HCT116 (cell line): ENCODE results near the gene INPP5F. TPM values are rescaled to one million over a fixed set of nuclear protein-coding genes. Genes with fewer than 3 reads are reported as not detected.

Experiments
- ATAC-seq: fragments of 200-7000 bp; cut with Tn5 transposase; 2 replicates; pipeline ENCODE4 v1.9.1; 2020; ENCODE audit warnings: mild to moderate bottlenecking, moderate library complexity
- BruUV-seq: library from RNA; stranded (reverse); fragments of 400-500 nt; replicated peaks from 2 replicates; lab custom pipeline; 2021; lab: Mats Ljungman, UMichigan
- CTCF ChIA-PET: fragments of 300-600 bp; sonication (Branson Sonifier 250); formaldehyde crosslinking; loops from one replicate; lab custom pipeline; 2021; ENCODE audit warnings: antibody characterized with exemption; lab: Charles Lee
- POLR2A ChIA-PET: fragments of 300-600, 350-600 bp; sonication (Branson Sonifier 250); formaldehyde crosslinking; loops from one replicate; lab custom pipeline; 2021; ENCODE audit warnings: antibody characterized with exemption; lab: Charles Lee
- RAD21 ChIA-PET, 2 experiments: fragments of 300-600 bp; sonication (Branson Sonifier 250); formaldehyde crosslinking; loops; one replicate each; lab custom pipeline; 2023; ENCODE audit warnings: low total read pairs in 2 of 2; ENCODE audit not compliant: uncharacterized antibody in 2 of 2, unreplicated experiment in 2 of 2, low non-redundant PET in 1 of 2; lab: Charles Lee
- DNase-seq: peaks from one replicate; pipeline ENCODE4 v3.0.0-alpha.2; 2010; ENCODE audit warnings: low read depth, low spot score
- H2AFZ ChIP-seq: fragments of 200-600 bp; shearing (Covaris generic), sonication (generic); 2 replicates; pipeline ENCODE4 v1.6.1; 2017; ENCODE audit warnings: low read depth, mixed run types, mixed read lengths, antibody characterized with exemption, low read length; ENCODE audit not compliant: poor library complexity, severe bottlenecking
- H3K27ac ChIP-seq: 2 replicates; pipeline ENCODE4 v1.5.1; 2012; ENCODE audit warnings: low read depth, low read length
- H3K27me3 ChIP-seq: fragments of 200-600 bp; sonication (generic); 2 replicates; pipeline ENCODE4 v1.6.1; 2016; ENCODE audit warnings: mixed run types, low read length, mixed read lengths; ENCODE audit not compliant: insufficient read depth
- H3K36me3 ChIP-seq, 2 experiments: fragments of 200-500 bp in 1 of 2; fragments of 200-600 bp in 1 of 2; sonication (Bioruptor generic) in 1 of 2; sonication (generic) in 1 of 2; 2 replicates each; pipeline versions ENCODE4 v1.5.1 to v1.6.1; 2014 to 2016; ENCODE audit warnings: low read length in 2 of 2, inconsistent platforms in 1 of 2, mixed read lengths in 1 of 2, mixed run types in 1 of 2; ENCODE audit not compliant: insufficient read depth in 2 of 2, control insufficient read depth in 1 of 2
- H3K4me1 ChIP-seq, 2 experiments: fragments of 200-600 bp in 1 of 2; sonication (generic) in 1 of 2; 2 replicates each; pipeline versions ENCODE4 v1.5.1 to v1.6.1; 2012 to 2017; ENCODE audit warnings: low read length in 2 of 2, inconsistent platforms in 1 of 2, mild to moderate bottlenecking in 1 of 2, mixed read lengths in 1 of 2, mixed run types in 1 of 2, moderate library complexity in 1 of 2; ENCODE audit not compliant: insufficient read depth in 2 of 2, control insufficient read depth in 1 of 2
- H3K4me2 ChIP-seq: fragments of 200-600 bp; sonication (generic); 2 replicates; pipeline ENCODE4 v1.6.1; 2017; ENCODE audit warnings: mixed run types, low read length, mixed read lengths
- H3K4me3 ChIP-seq, 2 experiments: fragments of 200-600 bp in 1 of 2; sonication (generic) in 1 of 2; replicated peaks in 1 of 2; 2 replicates each; pipeline ENCODE4 v1.5.1; 2011 to 2016; ENCODE audit warnings: low read length in 2 of 2, control low read depth in 1 of 2, low read depth in 1 of 2, mild to moderate bottlenecking in 1 of 2, mixed read lengths in 1 of 2, mixed run types in 1 of 2
- H3K79me2 ChIP-seq: fragments of 200-600 bp; sonication (generic); 2 replicates; pipeline ENCODE4 v1.6.1; 2017; ENCODE audit warnings: mild to moderate bottlenecking, mixed run types, low read length, moderate library complexity, mixed read lengths; ENCODE audit not compliant: insufficient read depth
- H3K9ac ChIP-seq: fragments of 200-600 bp; sonication (generic); 2 replicates; pipeline ENCODE4 v1.6.1; 2016; ENCODE audit warnings: low read length, mixed read lengths
- H3K9me2 ChIP-seq: fragments of 200-600 bp; sonication (generic), shearing (Covaris generic); 2 replicates; pipeline ENCODE4 v1.6.1; 2017; ENCODE audit warnings: mixed run types, mild to moderate bottlenecking, moderate library complexity; ENCODE audit not compliant: insufficient read depth
- H3K9me3 ChIP-seq, 2 experiments: fragments of 200-500 bp in 1 of 2; fragments of 200-600 bp in 1 of 2; sonication (Bioruptor generic) in 1 of 2; sonication (generic) in 1 of 2; 2 replicates each; pipeline ENCODE4 v1.6.1; 2014 to 2017; ENCODE audit warnings: low read length in 2 of 2, mixed read lengths in 2 of 2, inconsistent platforms in 1 of 2, low read depth in 1 of 2, mild to moderate bottlenecking in 1 of 2, mixed run types in 1 of 2, moderate library complexity in 1 of 2; ENCODE audit not compliant: control insufficient read depth in 1 of 2, insufficient read depth in 1 of 2
- H4K20me1 ChIP-seq: fragments of 200-600 bp; sonication (generic), shearing (Covaris generic); 2 replicates; pipeline ENCODE4 v1.6.1; 2017; ENCODE audit warnings: mixed run types, mild to moderate bottlenecking, moderate library complexity; ENCODE audit not compliant: insufficient read depth
- EZH2phosphoT487 ChIP-seq: fragments of 200-600 bp; IDR thresholded peaks from 2 replicates; pipeline ENCODE4 v1.6.1; 2018; ENCODE audit warnings: antibody characterized with exemption, borderline replicate concordance
- JUND ChIP-seq: IDR thresholded peaks from 2 replicates; pipeline ENCODE4 v1.6.1; 2012
- POLR2A ChIP-seq: IDR thresholded peaks from 2 replicates; pipeline ENCODE4 v1.7.0; 2011; ENCODE audit warnings: borderline replicate concordance; ENCODE audit not compliant: insufficient read depth, insufficient read length; ENCODE audit errors: extremely low read depth
- POLR2AphosphoS5 ChIP-seq: IDR thresholded peaks from 2 replicates; pipeline ENCODE4 v1.6.1; 2011; ENCODE audit warnings: mild to moderate bottlenecking, low read depth, low read length, moderate library complexity
- SIN3A ChIP-seq: IDR thresholded peaks from 2 replicates; pipeline ENCODE4 v1.6.1; 2012; ENCODE audit warnings: low read depth
- SP1 ChIP-seq: IDR thresholded peaks from 2 replicates; pipeline ENCODE4 v1.6.1; 2012; ENCODE audit warnings: low read depth
- TCF7L2 ChIP-seq: IDR thresholded peaks from 2 replicates; pipeline ENCODE4 v1.7.0; 2011; ENCODE audit warnings: borderline replicate concordance, inconsistent platforms; ENCODE audit not compliant: insufficient read depth, insufficient read length; ENCODE audit errors: extremely low read depth
- ZBTB33 ChIP-seq: IDR thresholded peaks from 2 replicates; pipeline ENCODE4 v1.6.1; 2011; ENCODE audit warnings: mild to moderate bottlenecking, low read length, moderate library complexity; ENCODE audit not compliant: insufficient replicate concordance; ENCODE audit errors: extremely low read depth
- intact Hi-C: fragments of 100-400 bp; cut with micrococcal nuclease; formaldehyde crosslinking; loops from 2 replicates; pipeline ENCODE4 v1.10.0; 2022
- total RNA-seq: library from RNA; stranded (reverse); gene quantifications from one replicate; pipeline ENCODE4 v1.2.1, GENCODE V29; 2021; ENCODE audit not compliant: unreplicated experiment
- TF ChIP-seq, protein P1 (sequence below), 3 experiments: fragments of 200-600 bp in 1 of 3; sonication (generic) in 1 of 3; IDR thresholded peaks in 2 of 3; conservative IDR thresholded peaks in 1 of 3; 2 replicates each; pipeline ENCODE4 v1.5.1; 2012 to 2017; ENCODE audit warnings: low read depth in 2 of 3, low read length in 2 of 3, antibody characterized with exemption in 1 of 3, borderline replicate concordance in 1 of 3, control low read depth in 1 of 3, mild to moderate bottlenecking in 1 of 3, mixed read lengths in 1 of 3, mixed run types in 1 of 3, moderate library complexity in 1 of 3; ENCODE audit not compliant: insufficient read depth in 1 of 3
- TF ChIP-seq, protein P2 (sequence below): IDR thresholded peaks from 2 replicates; pipeline ENCODE4 v1.6.1; 2012

Gene INPP5F
- total RNA-seq, 1 experiment from 2014 or later = 21.6 TPM

- Histone ChIP-seq H2AFZ (no peak overlapping the region), H3K9ac (no peak overlapping the region), H4K20me1 (no peaks in the 10 kb centered on the region), H3K9me3 (no peaks in the 10 kb centered on the region), H3K4me3 (no peak overlapping the region), H3K27me3 (no peaks in the 10 kb centered on the region), H3K79me2 (no peaks in the 10 kb centered on the region), H3K4me1 (peaks cover 0 to 3% of the 10 kb centered on the region in 2 experiments; a peak in 2 of 4 replicates), H3K9me2 (no peaks in the 10 kb centered on the region), H3K4me2 (no peak overlapping the region), H3K36me3 (no peaks in the 10 kb centered on the region), H3K27ac (no peak overlapping the region)
- no peak for TF ChIP-seq SIN3A
- intact Hi-C loops = no loop called here
- POLR2A ChIA-PET = interaction anchor here (0.7 kb wide), 1 partner anchor 72 kb away, joined by 3 read pairs; no protein-coding TSS in a partner anchor
- RAD21 ChIA-PET = no interaction called here
- ATAC-seq = no peak
- DNase-seq = no peak
- CTCF ChIA-PET = interaction anchor here (4.3 kb wide), 1 partner anchor 12 kb away, joined by 23 read pairs; no protein-coding TSS in a partner anchor
- no TSS peak for BruUV-seq
These were observed 37.3 kb downstream of the INPP5F start for GRCh38 chr10:119762805-119763798.

DNA sequence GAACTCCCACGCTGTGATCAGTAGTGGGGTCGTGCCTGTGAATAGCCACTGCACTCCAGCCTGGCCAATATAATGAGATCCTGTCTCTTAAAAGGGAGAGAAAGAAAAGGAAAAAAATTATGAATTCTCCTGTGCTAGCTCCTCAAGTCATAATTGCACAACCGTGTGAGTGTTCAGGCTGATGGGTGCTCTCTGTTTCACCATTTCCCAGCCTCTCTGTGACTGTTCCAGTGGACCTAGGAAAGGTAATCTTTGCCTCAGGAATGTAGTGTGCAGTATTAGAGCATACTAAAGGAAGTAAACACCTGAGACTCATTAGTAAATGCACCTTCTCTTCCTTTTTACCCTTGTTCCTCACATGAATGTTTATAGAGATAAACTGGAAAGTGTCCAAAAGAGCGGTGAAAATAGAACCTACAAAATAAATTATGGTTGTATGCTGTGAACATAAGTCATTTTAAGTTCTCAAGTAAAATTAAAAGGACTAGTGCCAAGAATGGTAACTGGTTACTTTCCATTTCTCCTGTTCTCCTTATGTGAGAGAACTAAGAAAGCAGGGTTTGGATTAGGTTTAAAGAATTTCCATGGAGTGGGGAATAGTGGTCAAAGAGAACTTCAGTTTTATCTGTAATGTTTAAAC lies 42.7 kb downstream of the INPP5F start:
- H3K36me3 ChIP-seq = no peaks in the 10 kb centered on the region
- no peaks in the 10 kb centered on the region for H3K9me2 ChIP-seq
- no peak overlapping the region for H3K4me2 ChIP-seq
- H3K27me3 ChIP-seq = no peaks in the 10 kb centered on the region
- ATAC-seq (no peak), DNase-seq (no peak)
- H4K20me1 ChIP-seq = no peaks in the 10 kb centered on the region
- no peaks in the 10 kb centered on the region for H3K79me2 ChIP-seq
- ChIA-PET CTCF (no interaction called here), RAD21 (no interaction called here), POLR2A (no interaction called here)
- intact Hi-C loops = no loop called here
- H2AFZ ChIP-seq = no peak overlapping the region
- H3K4me3 ChIP-seq = no peak overlapping the region
- no peaks in the 10 kb centered on the region for H3K9me3 ChIP-seq
- no TSS peak for BruUV-seq
- peaks cover 2 to 10% of the 10 kb centered on the region in 2 experiments; a peak in 2 of 4 replicates for H3K4me1 ChIP-seq
- no peak overlapping the region for H3K27ac ChIP-seq
- H3K9ac ChIP-seq = no peak overlapping the region
- TF ChIP-seq POLR2A (no peak), JUND (no peak), ZBTB33 (no peak), SP1 (no peak), EZH2phosphoT487 (no peak), TCF7L2 (no peak), POLR2AphosphoS5 (no peak)
- TF ChIP-seq, protein P1, sequence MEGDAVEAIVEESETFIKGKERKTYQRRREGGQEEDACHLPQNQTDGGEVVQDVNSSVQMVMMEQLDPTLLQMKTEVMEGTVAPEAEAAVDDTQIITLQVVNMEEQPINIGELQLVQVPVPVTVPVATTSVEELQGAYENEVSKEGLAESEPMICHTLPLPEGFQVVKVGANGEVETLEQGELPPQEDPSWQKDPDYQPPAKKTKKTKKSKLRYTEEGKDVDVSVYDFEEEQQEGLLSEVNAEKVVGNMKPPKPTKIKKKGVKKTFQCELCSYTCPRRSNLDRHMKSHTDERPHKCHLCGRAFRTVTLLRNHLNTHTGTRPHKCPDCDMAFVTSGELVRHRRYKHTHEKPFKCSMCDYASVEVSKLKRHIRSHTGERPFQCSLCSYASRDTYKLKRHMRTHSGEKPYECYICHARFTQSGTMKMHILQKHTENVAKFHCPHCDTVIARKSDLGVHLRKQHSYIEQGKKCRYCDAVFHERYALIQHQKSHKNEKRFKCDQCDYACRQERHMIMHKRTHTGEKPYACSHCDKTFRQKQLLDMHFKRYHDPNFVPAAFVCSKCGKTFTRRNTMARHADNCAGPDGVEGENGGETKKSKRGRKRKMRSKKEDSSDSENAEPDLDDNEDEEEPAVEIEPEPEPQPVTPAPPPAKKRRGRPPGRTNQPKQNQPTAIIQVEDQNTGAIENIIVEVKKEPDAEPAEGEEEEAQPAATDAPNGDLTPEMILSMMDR (IDR thresholded peaks at IDR 0.05 in 2 of 3, conservative IDR thresholded peaks at IDR 0.05 in 1 of 3; ENCODE audit: borderline replicate concordance in 1 of 3, insufficient read depth in 1 of 3, low read depth in 2 of 3, low read length in 2 of 3) = no peak
- TF ChIP-seq, protein P2, sequence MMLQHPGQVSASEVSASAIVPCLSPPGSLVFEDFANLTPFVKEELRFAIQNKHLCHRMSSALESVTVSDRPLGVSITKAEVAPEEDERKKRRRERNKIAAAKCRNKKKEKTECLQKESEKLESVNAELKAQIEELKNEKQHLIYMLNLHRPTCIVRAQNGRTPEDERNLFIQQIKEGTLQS = no peak
